Peyer's patch (tissue), 4 donors: Measurements from ENCODE around the gene MECR.

ENCODE experiments used
- POLR2A ChIP-seq, 2 donors: fragments of 450-650 bp; IDR thresholded peaks; one replicate each; pipeline ENCODE4 v1.5.1; 2017; ENCODE audit warnings: antibody characterized with exemption in 2 of 2, mild to moderate bottlenecking in 2 of 2, moderate library complexity in 2 of 2
- TF ChIP-seq, protein P1 (sequence below), 6 experiments: fragments of 450-650 bp in 4 of 6; fragments of 200-600 bp in 2 of 6; sonication (generic) in 1 of 6; IDR thresholded peaks; one replicate each; pipeline ENCODE4 v1.5.1; 2017 to 2019; ENCODE audit warnings: antibody characterized with exemption in 6 of 6, mild to moderate bottlenecking in 3 of 6, moderate library complexity in 1 of 6

DNA sequence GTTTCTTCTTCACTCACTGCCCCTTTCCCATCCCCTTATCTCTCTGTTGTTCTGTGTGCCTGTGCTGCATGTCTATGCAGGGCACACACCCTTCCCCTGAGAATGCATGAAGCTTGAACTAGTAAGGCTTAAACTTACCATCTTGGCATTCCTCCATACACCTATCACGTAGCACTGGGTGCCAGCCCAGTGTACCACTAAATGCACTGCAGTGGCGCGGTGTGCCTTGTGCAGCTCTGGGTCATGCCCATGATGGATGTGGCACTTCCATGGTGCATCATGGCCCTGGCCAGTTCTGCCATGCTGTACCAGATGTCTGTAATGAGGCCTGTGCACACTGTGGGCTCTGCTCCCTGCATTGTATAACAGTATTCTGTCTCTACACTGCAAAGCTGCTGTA, 16.3 kb upstream of the MECR start:
- TF ChIP-seq, protein P1, sequence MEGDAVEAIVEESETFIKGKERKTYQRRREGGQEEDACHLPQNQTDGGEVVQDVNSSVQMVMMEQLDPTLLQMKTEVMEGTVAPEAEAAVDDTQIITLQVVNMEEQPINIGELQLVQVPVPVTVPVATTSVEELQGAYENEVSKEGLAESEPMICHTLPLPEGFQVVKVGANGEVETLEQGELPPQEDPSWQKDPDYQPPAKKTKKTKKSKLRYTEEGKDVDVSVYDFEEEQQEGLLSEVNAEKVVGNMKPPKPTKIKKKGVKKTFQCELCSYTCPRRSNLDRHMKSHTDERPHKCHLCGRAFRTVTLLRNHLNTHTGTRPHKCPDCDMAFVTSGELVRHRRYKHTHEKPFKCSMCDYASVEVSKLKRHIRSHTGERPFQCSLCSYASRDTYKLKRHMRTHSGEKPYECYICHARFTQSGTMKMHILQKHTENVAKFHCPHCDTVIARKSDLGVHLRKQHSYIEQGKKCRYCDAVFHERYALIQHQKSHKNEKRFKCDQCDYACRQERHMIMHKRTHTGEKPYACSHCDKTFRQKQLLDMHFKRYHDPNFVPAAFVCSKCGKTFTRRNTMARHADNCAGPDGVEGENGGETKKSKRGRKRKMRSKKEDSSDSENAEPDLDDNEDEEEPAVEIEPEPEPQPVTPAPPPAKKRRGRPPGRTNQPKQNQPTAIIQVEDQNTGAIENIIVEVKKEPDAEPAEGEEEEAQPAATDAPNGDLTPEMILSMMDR (IDR thresholded peaks at IDR 0.05), result no peak
- no peak for TF ChIP-seq POLR2A (IDR thresholded peaks at IDR 0.05)
